ENCODE data around the gene CNTFR.

Gene CNTFR

GRCh38 chr9:34510497-34511468, 78.7 kb downstream of the CNTFR start:
- TF ChIP-seq, protein P1, sequence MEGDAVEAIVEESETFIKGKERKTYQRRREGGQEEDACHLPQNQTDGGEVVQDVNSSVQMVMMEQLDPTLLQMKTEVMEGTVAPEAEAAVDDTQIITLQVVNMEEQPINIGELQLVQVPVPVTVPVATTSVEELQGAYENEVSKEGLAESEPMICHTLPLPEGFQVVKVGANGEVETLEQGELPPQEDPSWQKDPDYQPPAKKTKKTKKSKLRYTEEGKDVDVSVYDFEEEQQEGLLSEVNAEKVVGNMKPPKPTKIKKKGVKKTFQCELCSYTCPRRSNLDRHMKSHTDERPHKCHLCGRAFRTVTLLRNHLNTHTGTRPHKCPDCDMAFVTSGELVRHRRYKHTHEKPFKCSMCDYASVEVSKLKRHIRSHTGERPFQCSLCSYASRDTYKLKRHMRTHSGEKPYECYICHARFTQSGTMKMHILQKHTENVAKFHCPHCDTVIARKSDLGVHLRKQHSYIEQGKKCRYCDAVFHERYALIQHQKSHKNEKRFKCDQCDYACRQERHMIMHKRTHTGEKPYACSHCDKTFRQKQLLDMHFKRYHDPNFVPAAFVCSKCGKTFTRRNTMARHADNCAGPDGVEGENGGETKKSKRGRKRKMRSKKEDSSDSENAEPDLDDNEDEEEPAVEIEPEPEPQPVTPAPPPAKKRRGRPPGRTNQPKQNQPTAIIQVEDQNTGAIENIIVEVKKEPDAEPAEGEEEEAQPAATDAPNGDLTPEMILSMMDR (IDR thresholded peaks at IDR 0.05; ENCODE audit: control extremely low read depth, extremely low read depth, low read depth, missing control alignments): no peak
- DNase-seq (ENCODE audit: extremely low spot score): no peak
- ChIA-PET POLR2A (no interaction called here), CTCF (interaction anchor here (1.0 to 1.8 kb wide), 2 partner anchors 9 to 107 kb away, joined by 3 to 7 read pairs; no protein-coding TSS in a partner anchor)

GRCh38 chr9:34508951-34509350, 80.6 kb downstream of the CNTFR start:
- TF ChIP-seq, protein P1 (IDR thresholded peaks at IDR 0.05; ENCODE audit: control extremely low read depth, extremely low read depth, low read depth, missing control alignments): no peak
- ChIA-PET POLR2A (no interaction called here), CTCF (no interaction called here)
- no peak for DNase-seq (ENCODE audit: extremely low spot score)

DNA sequence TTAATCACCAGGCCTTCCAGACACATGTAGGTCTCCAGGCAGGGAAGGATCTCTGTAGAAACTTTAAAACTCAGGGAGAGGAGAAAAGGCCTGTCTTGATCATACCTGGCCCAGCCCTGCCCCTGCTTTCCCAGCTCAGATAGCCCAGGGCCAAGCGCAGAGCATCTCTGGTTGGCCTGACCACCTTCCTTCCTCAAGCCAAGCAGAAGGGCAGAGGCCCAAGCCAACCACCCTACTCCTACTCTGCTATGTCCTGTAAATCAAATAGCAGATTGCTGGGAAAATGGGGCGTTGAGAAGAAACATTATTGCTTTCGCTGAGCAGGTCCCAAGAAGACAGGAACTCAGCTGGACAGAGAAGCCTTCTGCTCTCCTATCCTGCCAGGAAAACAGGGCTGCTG, 81.1 kb downstream of the CNTFR start:
- TF ChIP-seq, protein P1 (IDR thresholded peaks at IDR 0.05; ENCODE audit: control extremely low read depth, extremely low read depth, low read depth, missing control alignments): no peak
- ChIA-PET POLR2A (no interaction called here), CTCF (interaction anchor here (1.7 kb wide), 1 partner anchor 84 kb away, joined by 4 read pairs; no protein-coding TSS in a partner anchor)
- no peak for DNase-seq (ENCODE audit: extremely low spot score)

- CTCF ChIA-PET: interaction anchor here (1.5 to 1.7 kb wide), 2 partner anchors 84 to 126 kb away, joined by 3 to 4 read pairs; no protein-coding TSS in a partner anchor
- POLR2A ChIA-PET: no interaction called here
- TF ChIP-seq, protein P1 (IDR thresholded peaks at IDR 0.05; ENCODE audit: control extremely low read depth, extremely low read depth, low read depth, missing control alignments): no peak
- DNase-seq (ENCODE audit: extremely low spot score): no peak
These were observed 81.6 kb downstream of the CNTFR start for GRCh38 chr9:34507966-34508365.

GRCh38 chr9:34507556-34507955, 82.0 kb downstream of the CNTFR start:
- POLR2A ChIA-PET: no interaction called here
- CTCF ChIA-PET: interaction anchor here (0.9 to 1.7 kb wide), 4 partner anchors 39 to 694 kb away, joined by 3 to 4 read pairs (median 4); no protein-coding TSS in a partner anchor
- TF ChIP-seq, protein P1 (IDR thresholded peaks at IDR 0.05; ENCODE audit: control extremely low read depth, extremely low read depth, low read depth, missing control alignments): no peak
- no peak for DNase-seq (ENCODE audit: extremely low spot score)

- ChIA-PET POLR2A (no interaction called here), CTCF (interaction anchor here (0.9 to 1.6 kb wide), 7 partner anchors 8 to 728 kb away, joined by 3 to 5 read pairs (median 3); no protein-coding TSS in a partner anchor)
- TF ChIP-seq, protein P1 (IDR thresholded peaks at IDR 0.05; ENCODE audit: control extremely low read depth, extremely low read depth, low read depth, missing control alignments): no peak
- DNase-seq (ENCODE audit: extremely low spot score): no peak
These were observed 82.9 kb downstream of the CNTFR start for GRCh38 chr9:34506623-34507022.
